PC-9 (cell line): ENCODE results near the gene FOXA1. TPM values are rescaled to one million over a fixed set of nuclear protein-coding genes. Genes with fewer than 3 reads are reported as not detected.

Experiments used
- BruUV-seq: library from RNA; stranded (reverse); fragments of 400-500 nt; replicated peaks from 2 replicates; lab custom pipeline; 2021; lab: Mats Ljungman, UMichigan
- CTCF ChIA-PET: fragments of 300-600 bp; sonication (Branson Sonifier 250); formaldehyde crosslinking; loops from one replicate; lab custom pipeline; 2022; ENCODE audit warnings: antibody characterized with exemption; lab: Charles Lee
- POLR2A ChIA-PET: fragments of 300-600 bp; sonication (Branson Sonifier 250); formaldehyde crosslinking; loops from one replicate; lab custom pipeline; 2022; ENCODE audit warnings: antibody characterized with exemption; ENCODE audit not compliant: unreplicated experiment; lab: Charles Lee
- DNase-seq, 2 experiments: peaks; one replicate each; pipeline versions ENCODE4 v3.0.0 to v3.0.0-alpha.2; 2015 to 2022; ENCODE audit warnings: mixed read lengths in 1 of 2
- H2AFZ ChIP-seq: fragments of 200-600 bp; sonication (generic); 2 replicates; pipeline ENCODE4 v1.8.1; 2017; ENCODE audit warnings: antibody characterized with exemption
- H3F3A ChIP-seq: fragments of 200-600 bp; sonication (generic); 2 replicates; pipeline ENCODE4 v1.8.1; 2017; ENCODE audit warnings: antibody characterized with exemption, mild to moderate bottlenecking, low read depth; ENCODE audit not compliant: insufficient read depth
- H3K27ac ChIP-seq: fragments of 200-600 bp; sonication (generic); 2 replicates; pipeline ENCODE4 v1.6.1; 2016; ENCODE audit warnings: mixed run types
- H3K27me3 ChIP-seq: fragments of 200-600 bp; sonication (generic); 2 replicates; pipeline ENCODE4 v1.6.1; 2016; ENCODE audit warnings: low read depth, mixed run types; ENCODE audit not compliant: insufficient read depth
- H3K36me3 ChIP-seq: fragments of 200-600 bp; sonication (generic); 2 replicates; pipeline ENCODE4 v1.6.1; 2016; ENCODE audit warnings: low read depth, mixed run types
- H3K4me1 ChIP-seq: fragments of 200-600 bp; sonication (generic); replicated peaks from 2 replicates; pipeline ENCODE4 v1.6.1; 2016; ENCODE audit warnings: mixed run types; ENCODE audit not compliant: insufficient read depth
- H3K4me2 ChIP-seq: fragments of 200-600 bp; sonication (generic); 2 replicates; pipeline ENCODE4 v1.6.1; 2017; ENCODE audit warnings: mixed run types
- H3K4me3 ChIP-seq: fragments of 200-600 bp; sonication (generic); 2 replicates; pipeline ENCODE4 v1.6.1; 2016; ENCODE audit warnings: mixed run types
- H3K79me2 ChIP-seq: fragments of 200-600 bp; sonication (generic); 2 replicates; pipeline ENCODE4 v1.6.1; 2017; ENCODE audit warnings: low read depth, mixed run types
- H3K9me2 ChIP-seq: fragments of 200-600 bp; sonication (generic); 2 replicates; pipeline ENCODE4 v1.8.1; 2017; ENCODE audit warnings: mild to moderate bottlenecking; ENCODE audit not compliant: insufficient read depth
- H3K9me3 ChIP-seq: fragments of 200-600 bp; sonication (generic); 2 replicates; pipeline ENCODE4 v1.8.1; 2016; ENCODE audit warnings: low read depth; ENCODE audit not compliant: insufficient read depth
- H4K20me1 ChIP-seq: fragments of 200-600 bp; sonication (generic); 2 replicates; pipeline ENCODE4 v1.8.1; 2017; ENCODE audit not compliant: insufficient read depth
- CTCF ChIP-seq: fragments of 200-600 bp; sonication (generic); conservative IDR thresholded peaks from 2 replicates; pipeline ENCODE4 v1.6.1; 2017; ENCODE audit warnings: mixed run types, antibody characterized with exemption, mild to moderate bottlenecking, moderate library complexity
- EZH2 ChIP-seq: fragments of 200-600 bp; sonication (generic); IDR thresholded peaks from 2 replicates; pipeline ENCODE4 v1.8.0; 2017; ENCODE audit warnings: antibody characterized with exemption, low read depth
- intact Hi-C: fragments of 100-400 bp; cut with micrococcal nuclease; formaldehyde crosslinking; loops from one replicate; pipeline ENCODE4 v1.10.0; 2022; ENCODE audit not compliant: unreplicated experiment
- total RNA-seq: library from RNA; stranded (reverse); gene quantifications from 2 replicates; pipeline ENCODE4 v1.2.3, GENCODE V29; 2021

FOXA1 gene
- total RNA-seq, 1 experiment from 2014 or later = 35.4 TPM

GRCh38 chr14:37622231-37622923, 27.3 kb upstream of the FOXA1 start:
- Histone ChIP-seq H3K9me3 (no peaks in the 10 kb centered on the region), H3K27ac (no peak overlapping the region), H2AFZ (no peak overlapping the region), H3K79me2 (no peaks in the 10 kb centered on the region), H3K4me2 (no peak overlapping the region), H3K9me2 (no peaks in the 10 kb centered on the region), H3K4me3 (no peak overlapping the region), H4K20me1 (no peaks in the 10 kb centered on the region), H3K4me1 (peaks cover 14% of the 10 kb centered on the region), H3K36me3 (no peaks in the 10 kb centered on the region), H3F3A (no peaks in the 10 kb centered on the region), H3K27me3 (no peaks in the 10 kb centered on the region)
- ChIA-PET CTCF (no interaction called here), POLR2A (interaction anchor here (0.5 kb wide), 1 partner anchor 1510 kb away, joined by 18 read pairs; no protein-coding TSS in a partner anchor)
- TF ChIP-seq EZH2 = no peak
- TF ChIP-seq CTCF = no peak
- no TSS peak for BruUV-seq
- no peak for DNase-seq
- intact Hi-C loops = no loop called here

- no peaks in the 10 kb centered on the region for H3K36me3 ChIP-seq
- intact Hi-C loops = no loop called here
- POLR2A ChIA-PET = interaction anchor here (0.6 kb wide), 1 partner anchor 99 kb away, joined by 15 read pairs; no protein-coding TSS in a partner anchor
- no peaks in the 10 kb centered on the region for H3K79me2 ChIP-seq
- no peaks in the 10 kb centered on the region for H3K9me3 ChIP-seq
- H3K4me1 ChIP-seq = peaks cover 14% of the 10 kb centered on the region
- CTCF ChIA-PET = no interaction called here
- H3K9me2 ChIP-seq = no peaks in the 10 kb centered on the region
- H3K4me2 ChIP-seq = no peak overlapping the region
- BruUV-seq = no TSS peak
- H3K27ac ChIP-seq = no peak overlapping the region
- no peak for TF ChIP-seq CTCF
- no peak for TF ChIP-seq EZH2
- no peaks in the 10 kb centered on the region for H3K27me3 ChIP-seq
- no peaks in the 10 kb centered on the region for H3F3A ChIP-seq
- no peak for DNase-seq
- no peaks in the 10 kb centered on the region for H4K20me1 ChIP-seq
- H3K4me3 ChIP-seq = no peak overlapping the region
- H2AFZ ChIP-seq = no peak overlapping the region
Observed at GRCh38 chr14:37620856-37621255, 25.8 kb upstream of the FOXA1 start.

- POLR2A ChIA-PET = no interaction called here
Observed at GRCh38 chr14:37618498-37619028, 23.5 kb upstream of the FOXA1 start.

More at GRCh38 chr14:37618498-37619028, 23.5 kb upstream of the FOXA1 start:
- Histone ChIP-seq H3K79me2 (no peaks in the 10 kb centered on the region), H3K4me2 (no peak overlapping the region), H2AFZ (no peak overlapping the region), H3K4me3 (no peak overlapping the region), H3K36me3 (no peaks in the 10 kb centered on the region), H4K20me1 (no peaks in the 10 kb centered on the region), H3K27me3 (no peaks in the 10 kb centered on the region), H3K9me2 (no peaks in the 10 kb centered on the region), H3K27ac (no peak overlapping the region), H3K4me1 (peaks cover 5% of the 10 kb centered on the region), H3F3A (no peaks in the 10 kb centered on the region), H3K9me3 (no peaks in the 10 kb centered on the region)
- BruUV-seq = no TSS peak
- intact Hi-C loops = no loop called here
- no peak for TF ChIP-seq CTCF
- TF ChIP-seq EZH2 = no peak
- no peak for DNase-seq
- CTCF ChIA-PET = no interaction called here
